K562 (cell line): ENCODE results near the gene CHRNB1. TPM values are rescaled to one million over a fixed set of nuclear protein-coding genes. Genes with fewer than 3 reads are reported as not detected.

ENCODE experiments used
- ATAC-seq: fragments of 200-7000 bp; cut with Tn5 transposase; 3 replicates; pipeline ENCODE4 v1.9.1; 2020; ENCODE audit warnings: moderate library complexity
- BruUV-seq: library from RNA; stranded (reverse); fragments of 400-500 nt; replicated peaks from 2 replicates; lab custom pipeline; 2021; lab: Mats Ljungman, UMichigan
- CTCF ChIA-PET: fragments of 300-600 bp; formaldehyde crosslinking; extraction: SDS; loops from one replicate; lab custom pipeline; 2021; ENCODE audit warnings: low intra/inter-chr PET ratio; lab: Yijun Ruan, JAX
- POLR2A ChIA-PET: fragments of 300-600, 350-650 bp; sonication (Branson Sonifier 250); formaldehyde crosslinking; extraction: SDS; loops from one replicate; lab custom pipeline; 2021; ENCODE audit warnings: antibody characterized with exemption, inconsistent platforms; lab: Yijun Ruan, JAX
- DNase-seq, 4 experiments: peaks; one replicate each; pipeline versions ENCODE4 v3.0.0 to v3.0.0-alpha.2; 2011 to 2018; ENCODE audit warnings: low spot score in 3 of 4, mixed read lengths in 3 of 4; ENCODE audit errors: extremely low read depth in 1 of 4
- FAIRE-seq: peaks from 2 replicates; lab custom pipeline; 2011; peaks lifted over from hg19 to GRCh38; lab: Jason Lieb, UNC
- H2AFZ ChIP-seq: 2 replicates; pipeline ENCODE4 v1.6.0; 2011; ENCODE audit warnings: low read depth, low read length, control low read depth, inconsistent platforms
- H3K27ac ChIP-seq: fragments of 200-600 bp; 3 replicates; pipeline ENCODE4 v1.8.0; 2011; ENCODE audit warnings: low read depth, mild to moderate bottlenecking, control low read depth, inconsistent platforms, low read length, moderate library complexity, mixed read lengths; ENCODE audit errors: extremely low read depth
- H3K27me3 ChIP-seq, 2 experiments: fragments of 300-600 bp in 1 of 2; 2 replicates in 1 of 2; 3 replicates in 1 of 2; pipeline versions ENCODE4 v1.6.0 to v1.8.0; 2011; ENCODE audit warnings: inconsistent platforms in 2 of 2, low read length in 2 of 2, mild to moderate bottlenecking in 1 of 2, mixed read lengths in 1 of 2, moderate library complexity in 1 of 2; ENCODE audit not compliant: control insufficient read depth in 2 of 2, insufficient read depth in 2 of 2
- H3K36me3 ChIP-seq: fragments of 300-600 bp; 3 replicates; pipeline ENCODE4 v1.8.0; 2011; ENCODE audit warnings: mild to moderate bottlenecking, low read length, inconsistent platforms; ENCODE audit not compliant: control insufficient read depth, insufficient read depth
- H3K4me1 ChIP-seq, 2 experiments: fragments of 200-600 bp in 1 of 2; replicated peaks in 1 of 2; 2 replicates in 1 of 2; 3 replicates in 1 of 2; pipeline versions ENCODE4 v1.5.1 to v1.8.0; 2011; ENCODE audit warnings: inconsistent platforms in 2 of 2, low read length in 2 of 2, mild to moderate bottlenecking in 1 of 2, mixed read lengths in 1 of 2, moderate library complexity in 1 of 2; ENCODE audit not compliant: control insufficient read depth in 2 of 2, insufficient read depth in 2 of 2
- H3K4me2 ChIP-seq: 2 replicates; pipeline ENCODE4 v1.6.1; 2011; ENCODE audit warnings: low read length, control low read depth, inconsistent platforms, mixed read lengths; ENCODE audit not compliant: insufficient read depth
- H3K4me3 ChIP-seq: fragments of 200-600 bp; sonication (generic), shearing (Covaris generic); 2 replicates; pipeline ENCODE4 v1.5.1; 2016; ENCODE audit warnings: control low read depth, inconsistent platforms
- H3K79me2 ChIP-seq: fragments of 200-600 bp; 3 replicates; pipeline ENCODE4 v1.8.0; 2011; ENCODE audit warnings: low read length, inconsistent platforms; ENCODE audit not compliant: control insufficient read depth, insufficient read depth
- H3K9ac ChIP-seq, 2 experiments: 2 replicates each; pipeline versions ENCODE4 v1.6.0 to v1.6.1; 2011; ENCODE audit warnings: low read depth in 2 of 2, low read length in 2 of 2, control low read depth in 1 of 2, inconsistent platforms in 1 of 2, mild to moderate bottlenecking in 1 of 2, mixed read lengths in 1 of 2; ENCODE audit not compliant: insufficient read depth in 1 of 2
- H3K9me1 ChIP-seq: one replicate; pipeline ENCODE4 v1.6.0; 2011; ENCODE audit warnings: inconsistent platforms, mild to moderate bottlenecking, low read length, moderate library complexity; ENCODE audit not compliant: control insufficient read depth, insufficient read depth
- H3K9me3 ChIP-seq: replicated peaks from 2 replicates; pipeline ENCODE4 v1.5.1; 2011; ENCODE audit warnings: low read depth, low read length, inconsistent platforms; ENCODE audit not compliant: control insufficient read depth, insufficient read depth
- H4K20me1 ChIP-seq: replicated peaks from 2 replicates; pipeline ENCODE4 v1.6.1; 2011; ENCODE audit warnings: low read length, inconsistent platforms, mixed read lengths; ENCODE audit not compliant: control insufficient read depth, insufficient read depth
- CAMTA2 ChIP-seq: fragments of 250-450 bp; sonication (Bioruptor Pico); conservative IDR thresholded peaks from 2 replicates; pipeline ENCODE4 v1.5.1; 2022
- EZH2 ChIP-seq: IDR thresholded peaks from 2 replicates; pipeline ENCODE4 v1.6.1; 2012; ENCODE audit warnings: low read depth, mild to moderate bottlenecking, inconsistent platforms, low read length, borderline replicate concordance
- HMG20B ChIP-seq: fragments of 250-450 bp; sonication (Bioruptor Pico); IDR thresholded peaks from 2 replicates; pipeline ENCODE4 v1.5.0; 2021; ENCODE audit warnings: mild to moderate bottlenecking
- MAFG ChIP-seq: fragments of 450-650 bp; conservative IDR thresholded peaks from 2 replicates; pipeline ENCODE4 v1.6.1; 2016; ENCODE audit warnings: missing genetic modification characterization, missing compliant biosample characterization
- MBD2 ChIP-seq: sonication (generic); IDR thresholded peaks from 2 replicates; pipeline ENCODE4 v1.6.1; 2016; ENCODE audit warnings: low read depth, borderline replicate concordance
- MED1 ChIP-seq: sonication (generic); formaldehyde crosslinking; IDR thresholded peaks from 2 replicates; pipeline ENCODE4 v1.8.1; 2023; ENCODE audit warnings: missing genetic modification reagents, borderline replicate concordance
- MEF2D ChIP-seq: conservative IDR thresholded peaks from 2 replicates; pipeline ENCODE4 v1.6.1; 2016; ENCODE audit warnings: low read depth, missing genetic modification characterization, missing compliant biosample characterization
- POLR2AphosphoS5 ChIP-seq: IDR thresholded peaks from 2 replicates; pipeline ENCODE4 v1.6.1; 2011; ENCODE audit warnings: mild to moderate bottlenecking, low read depth, low read length, moderate library complexity; ENCODE audit not compliant: control insufficient read depth, insufficient read depth
- PTTG1 ChIP-seq: fragments of 450-650 bp; IDR thresholded peaks from 2 replicates; pipeline ENCODE4 v1.6.1; 2016; ENCODE audit warnings: low read depth, mild to moderate bottlenecking, missing genetic modification characterization, missing compliant biosample characterization
- RUNX1 ChIP-seq: sonication (generic); IDR thresholded peaks from 2 replicates; pipeline ENCODE4 v1.6.1; 2016; ENCODE audit warnings: antibody characterized with exemption, low read depth
- TAF15 ChIP-seq: fragments of 200-400 bp; formaldehyde crosslinking; IDR thresholded peaks from 2 replicates; pipeline ENCODE4 v1.6.1; 2017; ENCODE audit warnings: mild to moderate bottlenecking, low read depth, low read length, moderate library complexity
- TBL1XR1 ChIP-seq, 2 experiments: IDR thresholded peaks; 2 replicates each; pipeline ENCODE4 v1.6.1; 2012; ENCODE audit warnings: improper control_type of control experiment in 2 of 2, low read length in 2 of 2, mild to moderate bottlenecking in 1 of 2
- ZNF217 ChIP-seq: sonication (generic); formaldehyde crosslinking; IDR thresholded peaks from 2 replicates; pipeline ENCODE4 v1.8.0; 2022; ENCODE audit warnings: mild to moderate bottlenecking, missing genetic modification reagents
- ZNF274 ChIP-seq: IDR thresholded peaks from 2 replicates; pipeline ENCODE4 v1.6.1; 2011; ENCODE audit warnings: low read depth, mild to moderate bottlenecking, low read length, moderate library complexity, borderline replicate concordance
- ZNF561 ChIP-seq: fragments of 450-650 bp; formaldehyde crosslinking; conservative IDR thresholded peaks from 2 replicates; pipeline ENCODE4 v1.4.0; 2020; ENCODE audit warnings: mild to moderate bottlenecking, moderate library complexity
- WGBS: fragments of 100-300 bp; shearing (Covaris generic); methylation state at CpG from one replicate; pipeline ENCODE4 v1.1.6; 2016; ENCODE audit warnings: low coverage, mixed read lengths; ENCODE audit not compliant: insufficient coverage; ENCODE audit errors: missing lambda C conversion rate; 5-methylcytosine and 5-hydroxymethylcytosine counted together
- in situ Hi-C: fragments of 300-500 bp; cut with MboI; formaldehyde crosslinking; loops from 4 replicates; pipeline ENCODE4 v1.15.0; 2018; ENCODE audit warnings: inconsistent platforms, mixed read lengths
- intact Hi-C: fragments of 100-400 bp; cut with micrococcal nuclease; formaldehyde crosslinking; loops from 2 replicates; pipeline ENCODE4 v1.14.2; 2022
- polyA plus RNA-seq, 8 experiments: library from polyadenylated mRNA; depleted of rRNA in 4 of 8; stranded (reverse) in 5 of 8; unstranded in 3 of 8; fragments of >200 nt; fragmentation: Nextera tagmentation in 2 of 8; fragmentation: Illumina TruSeq in 1 of 8; extraction: Ambion mirVana in 2 of 8; extraction: Trizol in 1 of 8; gene quantifications; 2 replicates each; pipeline versions ENCODE4 v1.2.1 to v1.2.3, GENCODE V29; 2011 to 2014; ENCODE audit warnings: inconsistent platforms in 1 of 8, missing spikeins in 1 of 8
- total RNA-seq, 7 experiments: library from RNA; depleted of rRNA in 6 of 7; stranded (reverse); fragments of >200 nt in 6 of 7; fragmentation: Illumina TruSeq in 2 of 7; extraction: Trizol in 2 of 7; gene quantifications; 2 replicates each; pipeline versions ENCODE4 v1.2.1 to v1.2.3, GENCODE V29; 2011 to 2021; ENCODE audit warnings: low replicate concordance in 1 of 7
- TF ChIP-seq, protein P1 (sequence below): sonication (generic); formaldehyde crosslinking; IDR thresholded peaks from 2 replicates; pipeline ENCODE4 v1.8.1; 2022; ENCODE audit warnings: missing genetic modification reagents

CHRNB1 gene
- total and polyA plus RNA-seq, 9 of the 15 experiments (the other 6 are each of a cell fraction or from before 2014, with no cell fraction given) = 4.7 to 12.3 (median 6.8) TPM

GRCh38 chr17:7497636-7498035 lies 52.8 kb downstream of the CHRNB1 start:
- POLR2A ChIA-PET = interaction anchor here (0.8 to 3.6 kb wide), 4 partner anchors 10 to 93 kb away, joined by 3 to 25 read pairs (median 4); partner anchors contain the start of genes POLR2A and TMEM256
- no TSS peak for BruUV-seq
- intact Hi-C loops = no loop called here
- H4K20me1 ChIP-seq = 0 out of 2 replicates have a peak, but pooled peaks cover 8% of the 10 kb centered on the region
- DNase-seq = no peak
- H3K27ac ChIP-seq = no peak overlapping the region
- no peaks in the 10 kb centered on the region for H3K27me3 ChIP-seq
- H3K9ac ChIP-seq = no peak overlapping the region
- FAIRE-seq = no peak
- no peak overlapping the region for H3K4me2 ChIP-seq
- in situ Hi-C loops = no loop called here
- CTCF ChIA-PET = no interaction called here
- H3K4me3 ChIP-seq = no peak overlapping the region
- ATAC-seq = no peak
- H3K79me2 ChIP-seq = peaks cover 29% of the 10 kb centered on the region
- no peaks in the 10 kb centered on the region for H3K4me1 ChIP-seq
- H3K9me3 ChIP-seq = no peaks in the 10 kb centered on the region
- no peak overlapping the region for H2AFZ ChIP-seq
- WGBS = 93% methylated on average over 9 of the region's 14 CpGs
- peaks cover 87% of the 10 kb centered on the region for H3K36me3 ChIP-seq
- TF ChIP-seq POLR2AphosphoS5 (0 out of 2 replicates have a peak, but pooled peaks have one; percentile 1), TBL1XR1 (IDR thresholded peaks at IDR 0.05; ENCODE audit: low read length in 2 of 2) (no peak)
- TF ChIP-seq, all 486 proteins: peak for 1
- no peaks in the 10 kb centered on the region for H3K9me1 ChIP-seq

GRCh38 chr17:7499161-7499560 lies 54.3 kb downstream of the CHRNB1 start:
- BruUV-seq = no TSS peak
- H3K4me2 ChIP-seq = no peak overlapping the region
- no peaks in the 10 kb centered on the region for H3K4me1 ChIP-seq
- no peak for DNase-seq
- no peaks in the 10 kb centered on the region for H3K9me1 ChIP-seq
- H3K4me3 ChIP-seq = no peak overlapping the region
- peaks cover 89% of the 10 kb centered on the region for H3K36me3 ChIP-seq
- ATAC-seq = no peak
- H3K79me2 ChIP-seq = peaks cover 13% of the 10 kb centered on the region
- POLR2A ChIA-PET = interaction anchor here (3.6 kb wide), 1 partner anchor 14 kb away, joined by 25 read pairs; the partner anchor contains the start of gene POLR2A
- intact Hi-C loops = no loop called here
- CTCF ChIA-PET = no interaction called here
- no peaks in the 10 kb centered on the region for H3K9me3 ChIP-seq
- TF ChIP-seq, protein P1, sequence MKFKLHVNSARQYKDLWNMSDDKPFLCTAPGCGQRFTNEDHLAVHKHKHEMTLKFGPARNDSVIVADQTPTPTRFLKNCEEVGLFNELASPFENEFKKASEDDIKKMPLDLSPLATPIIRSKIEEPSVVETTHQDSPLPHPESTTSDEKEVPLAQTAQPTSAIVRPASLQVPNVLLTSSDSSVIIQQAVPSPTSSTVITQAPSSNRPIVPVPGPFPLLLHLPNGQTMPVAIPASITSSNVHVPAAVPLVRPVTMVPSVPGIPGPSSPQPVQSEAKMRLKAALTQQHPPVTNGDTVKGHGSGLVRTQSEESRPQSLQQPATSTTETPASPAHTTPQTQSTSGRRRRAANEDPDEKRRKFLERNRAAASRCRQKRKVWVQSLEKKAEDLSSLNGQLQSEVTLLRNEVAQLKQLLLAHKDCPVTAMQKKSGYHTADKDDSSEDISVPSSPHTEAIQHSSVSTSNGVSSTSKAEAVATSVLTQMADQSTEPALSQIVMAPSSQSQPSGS (CRISPR knock-in tag) = no peak
- TF ChIP-seq ZNF561 (no peak), MED1 (CRISPR knock-in tag) (no peak), MEF2D (tag) (no peak), CAMTA2 (CRISPR knock-in tag) (no peak), ZNF217 (CRISPR knock-in tag) (no peak), ZNF274 (no peak), TAF15 (no peak), MAFG (tag) (no peak), EZH2 (no peak), MBD2 (no peak), RUNX1 (no peak), PTTG1 (tag) (no peak), HMG20B (CRISPR knock-in tag) (no peak)
- no peak overlapping the region for H3K9ac ChIP-seq
- H4K20me1 ChIP-seq = 0 out of 2 replicates have a peak, but pooled peaks cover 5% of the 10 kb centered on the region
- H3K27me3 ChIP-seq = no peaks in the 10 kb centered on the region
- H3K27ac ChIP-seq = no peak overlapping the region
- FAIRE-seq = no peak
- H2AFZ ChIP-seq = no peak overlapping the region
- 90% methylated on average over 10 of the region's 11 CpGs for WGBS
- in situ Hi-C loops = no loop called here
